SK-N-SH treated with all-trans-retinoic acid at 6 μM for 48 hours (cell line): Measurements from ENCODE around the gene MVB12B.

Experiments
- ATAC-seq: fragments of 200-7000 bp; cut with Tn5 transposase; 3 replicates; pipeline ENCODE4 v1.9.1; 2020; ENCODE audit warnings: mild to moderate bottlenecking, moderate library complexity
- ESRRG ChIP-seq: fragments of 250-450 bp; sonication (Bioruptor Pico); IDR thresholded peaks from 2 replicates; pipeline ENCODE4 v1.6.1; 2021; ENCODE audit warnings: mild to moderate bottlenecking
- ISL1 ChIP-seq: fragments of 250-450 bp; sonication (Bioruptor Pico); IDR thresholded peaks from 2 replicates; pipeline ENCODE4 v2.1.2; 2022; ENCODE audit warnings: mild to moderate bottlenecking, moderate library complexity
- OSR1 ChIP-seq: fragments of 250-450 bp; sonication (Bioruptor Pico); IDR thresholded peaks from 2 replicates; pipeline ENCODE4 v1.8.0; 2022; ENCODE audit warnings: moderate library complexity, mild to moderate bottlenecking, inconsistent platforms
- PATZ1 ChIP-seq: fragments of 250-450 bp; sonication (Bioruptor Pico); IDR thresholded peaks from 2 replicates; pipeline ENCODE4 v1.8.0; 2020; ENCODE audit warnings: mild to moderate bottlenecking, moderate library complexity, borderline replicate concordance
- POU6F1 ChIP-seq: fragments of 250-450 bp; sonication (Bioruptor Pico); IDR thresholded peaks from 2 replicates; pipeline ENCODE4 v1.8.0; 2021; ENCODE audit warnings: low read depth, mild to moderate bottlenecking, moderate library complexity, borderline replicate concordance
- PPARA ChIP-seq: fragments of 250-450 bp; sonication (Bioruptor Pico); IDR thresholded peaks from 2 replicates; pipeline ENCODE4 v1.5.0; 2020; ENCODE audit warnings: mild to moderate bottlenecking, borderline replicate concordance
- RARB ChIP-seq: fragments of 250-450 bp; sonication (Bioruptor Pico); IDR thresholded peaks from 2 replicates; pipeline ENCODE4 v1.8.0; 2021; ENCODE audit warnings: mild to moderate bottlenecking, moderate library complexity
- SNAI2 ChIP-seq: fragments of 250-450 bp; sonication (Bioruptor Pico); IDR thresholded peaks from 2 replicates; pipeline ENCODE4 v1.5.0; 2020; ENCODE audit warnings: mild to moderate bottlenecking, moderate library complexity
- TCF4 ChIP-seq: fragments of 250-450 bp; sonication (Bioruptor Pico); IDR thresholded peaks from 2 replicates; pipeline ENCODE4 v1.8.0; 2021; ENCODE audit warnings: mild to moderate bottlenecking, moderate library complexity, borderline replicate concordance
- TOX ChIP-seq: fragments of 250-450 bp; sonication (Bioruptor Pico); IDR thresholded peaks from 2 replicates; pipeline ENCODE4 v1.8.0; 2021; ENCODE audit warnings: mild to moderate bottlenecking, moderate library complexity, borderline replicate concordance
- ZFP3 ChIP-seq: fragments of 250-450 bp; sonication (Bioruptor Pico); IDR thresholded peaks from 2 replicates; pipeline ENCODE4 v1.5.0; 2020; ENCODE audit warnings: mild to moderate bottlenecking, moderate library complexity
- ZFP30 ChIP-seq: fragments of 450-650 bp; formaldehyde crosslinking; IDR thresholded peaks from 2 replicates; pipeline ENCODE4 v1.5.0; 2022; ENCODE audit warnings: mild to moderate bottlenecking, moderate library complexity
- ZNF70 ChIP-seq: fragments of 450-650 bp; formaldehyde crosslinking; IDR thresholded peaks from 2 replicates; pipeline ENCODE4 v1.5.0; 2020; ENCODE audit warnings: mild to moderate bottlenecking, moderate library complexity
- ZNF8 ChIP-seq: fragments of 450-650 bp; formaldehyde crosslinking; IDR thresholded peaks from 2 replicates; pipeline ENCODE4 v1.5.0; 2020; ENCODE audit warnings: mild to moderate bottlenecking, moderate library complexity
- TF ChIP-seq, protein P1 (sequence below): fragments of 250-450 bp; sonication (Bioruptor Pico); IDR thresholded peaks from 2 replicates; pipeline ENCODE4 v1.5.0; 2020; ENCODE audit warnings: mild to moderate bottlenecking, moderate library complexity

MVB12B gene

DNA sequence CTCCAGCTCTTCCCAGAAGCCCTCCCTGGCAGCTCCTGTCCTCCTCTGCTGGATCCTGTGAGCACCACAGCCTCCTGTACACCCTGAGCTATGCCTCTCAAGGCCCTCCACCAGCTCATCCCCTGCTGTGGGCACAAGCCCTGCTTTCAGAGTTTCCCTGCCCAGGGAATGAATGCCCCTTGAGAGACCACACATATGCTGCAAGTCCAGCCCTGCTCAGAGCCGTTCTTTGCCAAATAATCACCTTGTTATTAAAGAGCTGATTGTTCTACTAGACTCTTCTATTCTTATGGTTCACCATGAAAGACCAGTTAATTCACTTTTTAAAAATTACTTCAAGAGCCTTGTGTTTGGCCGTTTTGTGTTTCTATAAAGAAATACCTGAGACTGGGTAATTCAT, 121.5 kb downstream of the MVB12B start (continued):
- TF ChIP-seq, protein P1, sequence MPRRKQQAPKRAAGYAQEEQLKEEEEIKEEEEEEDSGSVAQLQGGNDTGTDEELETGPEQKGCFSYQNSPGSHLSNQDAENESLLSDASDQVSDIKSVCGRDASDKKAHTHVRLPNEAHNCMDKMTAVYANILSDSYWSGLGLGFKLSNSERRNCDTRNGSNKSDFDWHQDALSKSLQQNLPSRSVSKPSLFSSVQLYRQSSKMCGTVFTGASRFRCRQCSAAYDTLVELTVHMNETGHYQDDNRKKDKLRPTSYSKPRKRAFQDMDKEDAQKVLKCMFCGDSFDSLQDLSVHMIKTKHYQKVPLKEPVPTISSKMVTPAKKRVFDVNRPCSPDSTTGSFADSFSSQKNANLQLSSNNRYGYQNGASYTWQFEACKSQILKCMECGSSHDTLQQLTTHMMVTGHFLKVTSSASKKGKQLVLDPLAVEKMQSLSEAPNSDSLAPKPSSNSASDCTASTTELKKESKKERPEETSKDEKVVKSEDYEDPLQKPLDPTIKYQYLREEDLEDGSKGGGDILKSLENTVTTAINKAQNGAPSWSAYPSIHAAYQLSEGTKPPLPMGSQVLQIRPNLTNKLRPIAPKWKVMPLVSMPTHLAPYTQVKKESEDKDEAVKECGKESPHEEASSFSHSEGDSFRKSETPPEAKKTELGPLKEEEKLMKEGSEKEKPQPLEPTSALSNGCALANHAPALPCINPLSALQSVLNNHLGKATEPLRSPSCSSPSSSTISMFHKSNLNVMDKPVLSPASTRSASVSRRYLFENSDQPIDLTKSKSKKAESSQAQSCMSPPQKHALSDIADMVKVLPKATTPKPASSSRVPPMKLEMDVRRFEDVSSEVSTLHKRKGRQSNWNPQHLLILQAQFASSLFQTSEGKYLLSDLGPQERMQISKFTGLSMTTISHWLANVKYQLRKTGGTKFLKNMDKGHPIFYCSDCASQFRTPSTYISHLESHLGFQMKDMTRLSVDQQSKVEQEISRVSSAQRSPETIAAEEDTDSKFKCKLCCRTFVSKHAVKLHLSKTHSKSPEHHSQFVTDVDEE (CRISPR knock-in tag), result no peak
- no peak for TF ChIP-seq RARB

DNA sequence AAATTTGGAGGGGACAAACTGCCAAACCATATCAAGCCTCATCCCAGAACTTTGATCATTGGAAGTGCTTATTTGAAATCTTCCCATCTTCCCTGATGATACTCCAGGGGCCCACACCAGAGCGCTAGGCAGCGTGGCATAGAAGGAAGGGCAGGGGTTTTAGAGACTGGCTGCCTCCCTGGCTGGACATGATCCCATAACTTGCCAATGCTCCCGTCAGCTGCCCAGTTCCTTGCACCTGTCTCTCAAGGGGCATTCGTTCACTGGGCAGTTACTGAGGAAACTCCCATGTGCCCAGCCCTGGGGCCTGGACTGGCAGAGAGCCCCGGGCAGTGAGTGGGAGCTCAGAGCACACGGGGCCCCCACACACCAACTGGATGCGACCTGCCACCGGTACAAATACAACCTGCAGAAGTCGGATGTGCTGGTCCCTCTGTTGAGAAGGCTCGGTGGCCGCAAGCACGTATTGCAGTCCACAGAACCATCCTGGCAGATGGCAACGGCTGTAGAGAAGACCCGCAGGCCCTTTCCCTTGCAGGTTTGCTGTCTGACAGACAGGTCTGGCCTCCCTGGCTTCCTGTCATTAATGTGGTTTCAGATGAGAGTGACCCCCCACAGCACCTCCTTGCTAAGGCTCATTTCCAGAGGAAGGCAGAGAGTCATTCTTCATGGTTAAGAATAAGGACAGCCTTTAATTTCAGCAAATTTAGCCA, 122.4 kb downstream of the MVB12B start:
- TF ChIP-seq ZNF70 (CRISPR knock-in tag) (no peak), OSR1 (CRISPR knock-in tag) (no peak), TOX (CRISPR knock-in tag) (no peak), POU6F1 (no peak), ZFP3 (no peak)
- ATAC-seq, result no peak

DNA sequence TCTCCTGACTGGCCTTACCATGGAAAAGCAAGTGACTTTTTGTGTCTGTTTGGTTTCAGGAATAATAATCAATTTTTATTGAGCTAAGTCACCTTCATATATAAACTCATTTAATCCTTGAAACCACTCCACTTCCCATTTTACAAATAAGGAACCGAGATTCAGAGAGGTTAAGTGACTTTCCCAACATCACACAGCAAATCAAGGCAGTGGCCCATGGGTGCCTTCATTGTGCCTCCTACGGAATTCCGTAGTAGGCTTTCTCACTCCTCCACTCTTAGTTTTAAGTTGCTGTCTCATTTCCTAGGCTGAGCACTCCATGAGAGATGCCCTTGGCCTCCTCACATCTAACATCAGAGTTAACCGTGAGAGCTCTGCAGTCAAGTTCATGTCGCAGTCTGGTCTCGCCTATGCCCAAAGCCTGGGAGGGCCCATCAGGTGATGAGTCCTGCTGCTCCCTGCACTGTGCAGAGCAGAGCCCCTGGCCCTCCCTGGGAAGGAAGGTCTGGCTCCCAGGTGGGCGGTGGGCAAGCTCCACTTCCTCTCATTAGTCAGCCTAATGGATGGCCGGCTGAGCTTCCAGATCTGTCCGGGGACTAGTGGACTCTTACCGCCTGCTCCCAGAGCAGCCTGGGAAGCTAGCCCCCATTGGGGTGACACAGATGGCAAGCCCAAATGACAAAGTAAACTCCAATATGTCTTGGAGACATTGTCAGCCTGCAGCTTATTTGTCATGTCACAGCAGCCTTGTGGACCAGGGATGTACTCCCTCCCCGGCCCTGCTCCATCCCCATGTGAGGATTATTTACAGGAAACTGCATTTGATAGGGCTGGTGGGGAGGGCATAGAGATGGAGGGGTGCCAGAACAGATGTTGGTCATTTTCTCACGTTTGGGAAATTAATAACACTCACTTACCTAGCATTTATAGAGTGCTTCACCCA, 123.4 kb downstream of the MVB12B start:
- ATAC-seq, result no peak

DNA sequence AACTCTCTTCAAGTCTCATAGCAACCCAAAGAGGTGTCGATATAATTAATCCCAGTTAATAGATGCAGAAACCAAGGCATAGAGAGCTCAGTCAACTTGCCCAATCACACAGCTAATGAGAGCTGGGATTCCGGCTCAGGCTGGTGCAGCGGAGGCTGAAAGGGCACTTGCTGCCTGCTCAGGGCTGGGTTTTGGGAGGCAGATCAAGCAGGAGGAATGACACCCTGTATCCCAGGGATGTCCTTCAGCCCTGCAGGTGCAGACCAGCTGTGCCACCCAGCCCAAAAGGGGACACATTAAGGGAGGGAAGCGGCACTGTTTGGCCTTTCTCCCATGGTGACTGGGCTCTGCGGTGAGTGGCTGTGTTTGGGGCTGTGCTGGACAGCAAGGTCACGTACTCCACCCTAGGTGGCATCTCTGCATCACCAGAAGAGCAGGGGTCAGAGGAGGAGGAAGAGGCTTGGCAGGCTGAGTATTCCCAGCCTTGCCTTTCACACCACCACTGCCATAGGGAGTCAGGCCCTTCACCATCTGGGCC, 124.1 kb downstream of the MVB12B start:
- no peak for TF ChIP-seq ESRRG (CRISPR knock-in tag)
- ATAC-seq, result no peak

More for the DNA sequence above, 123.4 kb downstream of the MVB12B start:
- no peak for TF ChIP-seq ZNF8 (CRISPR knock-in tag)
- TF ChIP-seq, all 23 proteins: peak for 0

- no peak for TF ChIP-seq RARB
- TF ChIP-seq PPARA (CRISPR knock-in tag), result no peak
- no peak for TF ChIP-seq SNAI2 (CRISPR knock-in tag)
- TF ChIP-seq ZNF70 (CRISPR knock-in tag), result no peak
- TF ChIP-seq PATZ1 (CRISPR knock-in tag), result no peak
- no peak for TF ChIP-seq ISL1
- no peak for TF ChIP-seq ESRRG (CRISPR knock-in tag)
- no peak for TF ChIP-seq ZFP30 (CRISPR knock-in tag)
- no peak for TF ChIP-seq ZFP3
- no peak for ATAC-seq
Measured at GRCh38 chr9:126451316-126451885, 124.8 kb downstream of the MVB12B start.

GRCh38 chr9:126452106-126452505, 125.5 kb downstream of the MVB12B start:
- TF ChIP-seq TOX (CRISPR knock-in tag) (no peak), ZNF70 (CRISPR knock-in tag) (no peak), ZFP30 (CRISPR knock-in tag) (no peak), TCF4 (CRISPR knock-in tag) (no peak)
- ATAC-seq, result no peak
